GM12878 (cell line): ENCODE results near the gene CAPZB. TPM values are rescaled to one million over a fixed set of nuclear protein-coding genes. Genes with fewer than 3 reads are reported as not detected.
A peak's percentile ranks its signal among the peaks of the same experiment; 100 is the strongest.

Source experiments
- BCL11A ChIP-seq: IDR thresholded peaks from 2 replicates; pipeline ENCODE4 v1.6.1; 2011; ENCODE audit warnings: low read depth, low read length
- CHD2 ChIP-seq: IDR thresholded peaks from 2 replicates; pipeline ENCODE4 v1.6.1; 2011; ENCODE audit warnings: low read depth, low read length, improper control_type of control experiment, borderline replicate concordance
- CUX1 ChIP-seq: IDR thresholded peaks from 2 replicates; pipeline ENCODE4 v1.6.1; 2012; ENCODE audit warnings: improper control_type of control experiment, low read depth, low read length; ENCODE audit not compliant: insufficient replicate concordance
- MTA2 ChIP-seq: fragments of 450-650 bp; IDR thresholded peaks from 2 replicates; pipeline ENCODE4 v1.6.1; 2016; ENCODE audit warnings: low read depth, mild to moderate bottlenecking, moderate library complexity
- MXI1 ChIP-seq: fragments of 150-350 bp; IDR thresholded peaks from 2 replicates; pipeline ENCODE4 v1.6.1; 2011; ENCODE audit warnings: low read depth, mild to moderate bottlenecking, inconsistent platforms, low read length, improper control_type of control experiment
- RAD21 ChIP-seq: IDR thresholded peaks from 2 replicates; pipeline ENCODE4 v1.6.1; 2011; ENCODE audit warnings: mild to moderate bottlenecking, low read depth, low read length, moderate library complexity; ENCODE audit not compliant: insufficient read depth
- RUNX3 ChIP-seq: IDR thresholded peaks from 2 replicates; pipeline ENCODE4 v1.6.1; 2012; ENCODE audit warnings: low read length, inconsistent platforms
- SKIL ChIP-seq: fragments of 450-650 bp; IDR thresholded peaks from 2 replicates; pipeline ENCODE4 v1.6.1; 2017; ENCODE audit warnings: mild to moderate bottlenecking, low read depth, inconsistent platforms; ENCODE audit not compliant: poor library complexity, severe bottlenecking
- SMARCA5 ChIP-seq: fragments of 450-650 bp; IDR thresholded peaks from 2 replicates; pipeline ENCODE4 v1.6.1; 2017; ENCODE audit warnings: mild to moderate bottlenecking
- SPI1 ChIP-seq: IDR thresholded peaks from 2 replicates; pipeline ENCODE4 v1.6.1; 2011; ENCODE audit warnings: low read depth, mild to moderate bottlenecking, low read length, moderate library complexity, borderline replicate concordance; ENCODE audit not compliant: insufficient read depth
- SREBF2 ChIP-seq: IDR thresholded peaks from 2 replicates; pipeline ENCODE4 v1.6.1; 2012; ENCODE audit warnings: mild to moderate bottlenecking, low read length
- STAT3 ChIP-seq: IDR thresholded peaks from 2 replicates; pipeline ENCODE4 v1.6.1; 2011; ENCODE audit warnings: low read depth, low read length, improper control_type of control experiment
- SUPT20H ChIP-seq: IDR thresholded peaks from 2 replicates; pipeline ENCODE4 v1.6.1; 2011; ENCODE audit warnings: low read depth, mild to moderate bottlenecking, low read length, moderate library complexity, borderline replicate concordance; ENCODE audit not compliant: control insufficient read depth
- USF1 ChIP-seq: IDR thresholded peaks from 2 replicates; pipeline ENCODE4 v1.6.1; 2011; ENCODE audit warnings: borderline replicate concordance, low read depth, mild to moderate bottlenecking, moderate library complexity, mixed read lengths, low read length; ENCODE audit not compliant: insufficient read depth; ENCODE audit errors: extremely low read length
- WRNIP1 ChIP-seq: IDR thresholded peaks from 2 replicates; pipeline ENCODE4 v1.6.1; 2011; ENCODE audit warnings: low read depth, low read length, improper control_type of control experiment, borderline replicate concordance
- YY1 ChIP-seq: IDR thresholded peaks from 2 replicates; pipeline ENCODE4 v1.6.1; 2011; ENCODE audit warnings: low read depth, mild to moderate bottlenecking, low read length
- ZNF384 ChIP-seq: IDR thresholded peaks from 2 replicates; pipeline ENCODE4 v1.6.1; 2012; ENCODE audit warnings: low read depth, mild to moderate bottlenecking, low read length, improper control_type of control experiment, borderline replicate concordance
- ZSCAN29 ChIP-seq: fragments of 450-650 bp; IDR thresholded peaks from 2 replicates; pipeline ENCODE4 v1.6.1; 2017; ENCODE audit warnings: mild to moderate bottlenecking, moderate library complexity
- polyA plus RNA-seq, 11 experiments: library from polyadenylated mRNA; depleted of rRNA in 4 of 11; unstranded in 6 of 11; stranded (reverse) in 5 of 11; fragments of >200 nt; fragmentation: Nextera tagmentation in 4 of 11; fragmentation: Illumina TruSeq in 1 of 11; extraction: Ambion mirVana in 4 of 11; extraction: Trizol in 1 of 11; gene quantifications; 1 replicate in 1 of 11; 2 replicates in 10 of 11; pipeline versions ENCODE4 v1.2.1 to v1.2.3, GENCODE V29; 2011 to 2016; ENCODE audit warnings: inconsistent platforms in 2 of 11, missing spikeins in 2 of 11, low read depth in 1 of 11
- total RNA-seq, 4 experiments: library from RNA; depleted of rRNA in 3 of 4; stranded (reverse); fragments of >200 nt in 3 of 4; fragmentation: Illumina TruSeq in 1 of 4; extraction: Trizol in 1 of 4; gene quantifications; 2 replicates each; pipeline versions ENCODE4 v1.2.1 to v1.2.3, GENCODE V29; 2013 to 2021

CAPZB gene
- total and polyA plus RNA-seq, 10 of the 15 experiments (the other 5 are each of a cell fraction or from before 2014, with no cell fraction given) = 104 to 454 (median 213) TPM

- TF ChIP-seq CUX1 (peak; percentile 67), YY1 (0 out of 2 replicates have a peak, but pooled peaks have one; percentile 36), SKIL (peak; percentile 48), ZSCAN29 (no peak), SPI1 (peak; percentile 48; the same call in 1 of the 2 replicates), CHD2 (peak; percentile 22; the same call in 1 of the 2 replicates), MTA2 (no peak), ZNF384 (peak; percentile 81; the same call in 1 of the 2 replicates), SREBF2 (no peak), WRNIP1 (no peak), MXI1 (peak; percentile 50; the same call in 1 of the 2 replicates), SUPT20H (no peak), SMARCA5 (0 out of 2 replicates have a peak, but pooled peaks have one; percentile 46), USF1 (no peak), RUNX3 (peak; percentile 69), STAT3 (peak; percentile 29; the same call in 1 of the 2 replicates), BCL11A (no peak), RAD21 (peak; percentile 69)
Measured at GRCh38 chr1:19390901-19391595, 94.3 kb downstream of the CAPZB start (continued).
